ENCODE measurements around the gene MACROD2.

- TF ChIP-seq CTCF (IDR thresholded peaks at IDR 0.05) = no peak
- no peak for TF ChIP-seq POLR2A (IDR thresholded peaks at IDR 0.05)
Observed at GRCh38 chr20:15336536-15336935, 1341.2 kb downstream of the MACROD2 start.

Data from body of pancreas (tissue), 4 donors.